COLO829 (cell line): ENCODE measurements around the gene RIN1.
"Not testable (repeated sequence)": the region's sequence is repeated elsewhere in the genome, so short reads cannot be mapped to it uniquely, and the experiment has no call there.

Experiments
- DNase-seq: peaks from one replicate; pipeline ENCODE4 v3.0.0; 2012; ENCODE audit warnings: low spot score

Gene RIN1

DNA sequence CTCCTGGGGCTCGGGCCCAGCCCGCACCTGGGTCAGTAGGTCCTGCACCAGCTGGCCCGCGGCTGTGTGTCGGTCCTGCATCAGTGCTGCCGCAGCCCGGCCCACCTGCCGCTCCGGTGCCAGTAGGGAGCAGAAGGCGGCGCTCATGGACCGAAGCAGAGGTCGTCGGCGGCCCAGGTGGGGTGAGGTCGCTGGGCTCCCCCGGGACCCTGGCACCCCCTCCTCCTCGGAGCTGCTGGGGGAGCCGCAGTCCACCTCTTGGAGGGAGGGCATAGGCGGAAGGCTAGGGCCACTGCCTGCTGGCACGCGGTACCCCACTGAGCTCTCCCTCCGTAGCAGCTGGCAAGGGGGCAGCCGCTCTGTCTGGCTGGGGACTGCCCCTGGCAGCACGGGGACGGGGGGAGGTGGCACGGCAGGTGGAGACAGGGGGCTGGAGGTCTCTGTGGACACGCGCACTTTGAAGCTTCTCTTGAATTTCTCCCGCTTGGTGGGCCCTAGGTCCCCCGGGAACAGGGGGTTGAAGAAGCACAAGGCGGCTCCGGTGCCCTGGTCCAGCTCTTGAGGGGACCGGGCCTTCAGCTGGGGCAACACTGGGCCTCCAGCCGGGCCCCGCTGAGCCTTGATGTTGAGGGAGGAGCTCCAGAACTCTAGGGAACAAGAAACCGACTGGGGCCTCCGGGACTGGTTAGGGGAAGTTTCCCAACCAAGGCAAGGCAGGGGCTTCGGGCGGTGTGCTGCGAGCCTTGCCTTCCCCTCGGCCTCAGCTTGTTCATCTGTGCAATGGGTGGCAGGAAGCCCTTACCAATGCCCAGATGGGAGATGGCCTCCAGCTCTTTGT is 1.4 kb downstream of the RIN1 start:
- no peak for DNase-seq

DNA sequence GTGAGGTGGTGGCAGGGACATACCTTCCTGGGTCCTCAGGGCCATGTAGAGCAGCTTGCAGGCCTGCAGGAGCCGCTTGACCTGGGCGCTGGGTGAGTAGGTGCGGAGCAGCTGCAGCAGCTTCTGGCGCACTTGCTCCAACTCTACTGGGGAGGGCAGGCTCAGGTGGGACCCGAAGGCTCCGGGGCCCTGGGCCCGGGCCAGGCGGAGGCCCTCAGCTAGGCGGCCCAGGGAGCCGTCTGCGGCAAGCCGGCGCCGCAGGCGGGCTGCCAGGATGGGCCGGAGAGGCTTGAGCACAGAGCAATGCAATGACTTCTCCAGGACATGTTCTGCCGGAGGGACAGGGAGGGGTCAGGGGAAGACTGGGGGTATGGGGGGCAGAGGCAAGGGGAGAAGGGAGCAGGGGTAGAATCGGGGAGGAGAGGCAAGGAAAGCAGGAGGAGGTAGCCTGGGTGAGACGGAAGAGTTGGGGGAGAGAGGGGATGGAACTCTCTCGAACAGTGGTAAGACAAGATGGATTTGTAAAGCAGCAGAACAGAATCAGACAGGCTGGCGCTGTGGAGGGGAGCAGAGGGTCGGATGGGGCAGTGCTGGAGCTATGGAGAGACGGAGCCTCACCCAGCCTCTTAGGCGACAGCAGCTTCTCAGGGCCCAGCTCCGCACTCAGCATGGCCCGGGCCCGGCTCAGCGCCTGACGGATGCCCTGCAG is 2.2 kb downstream of the RIN1 start:
- no peak for DNase-seq

DNA sequence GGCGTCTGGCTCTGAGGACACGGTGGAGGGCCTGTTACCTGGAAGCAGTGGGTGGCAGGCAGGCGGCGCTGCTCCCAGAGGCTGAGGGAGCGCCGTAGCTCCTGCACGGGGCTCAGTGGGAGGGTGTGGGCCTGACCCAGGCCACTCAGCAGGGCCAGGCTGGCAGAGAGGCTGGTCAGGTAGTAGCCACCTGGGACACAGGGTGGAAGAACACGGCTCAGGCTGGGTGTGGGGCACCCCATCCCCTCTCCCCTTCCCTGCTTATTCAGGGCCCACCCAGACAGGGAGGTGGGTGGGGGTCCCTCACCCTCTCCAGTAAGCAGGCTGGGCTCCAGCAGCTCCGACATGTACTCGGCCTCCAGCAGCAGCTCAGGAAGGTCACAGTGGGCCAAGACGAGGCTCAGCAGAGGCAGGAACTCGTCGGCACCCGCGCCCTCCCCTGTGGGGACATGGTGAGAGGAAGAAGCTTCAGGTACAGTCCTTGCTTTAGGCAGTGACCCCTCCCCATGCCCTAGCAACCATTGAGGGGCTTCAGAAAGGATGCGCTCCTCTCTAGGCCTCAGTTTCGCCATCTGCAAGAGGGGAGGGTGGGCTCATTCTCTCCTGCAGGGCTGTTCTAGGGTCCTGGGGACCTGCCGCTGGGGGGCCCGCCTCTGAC is 2.9 kb downstream of the RIN1 start:
- DNase-seq: no peak

DNA sequence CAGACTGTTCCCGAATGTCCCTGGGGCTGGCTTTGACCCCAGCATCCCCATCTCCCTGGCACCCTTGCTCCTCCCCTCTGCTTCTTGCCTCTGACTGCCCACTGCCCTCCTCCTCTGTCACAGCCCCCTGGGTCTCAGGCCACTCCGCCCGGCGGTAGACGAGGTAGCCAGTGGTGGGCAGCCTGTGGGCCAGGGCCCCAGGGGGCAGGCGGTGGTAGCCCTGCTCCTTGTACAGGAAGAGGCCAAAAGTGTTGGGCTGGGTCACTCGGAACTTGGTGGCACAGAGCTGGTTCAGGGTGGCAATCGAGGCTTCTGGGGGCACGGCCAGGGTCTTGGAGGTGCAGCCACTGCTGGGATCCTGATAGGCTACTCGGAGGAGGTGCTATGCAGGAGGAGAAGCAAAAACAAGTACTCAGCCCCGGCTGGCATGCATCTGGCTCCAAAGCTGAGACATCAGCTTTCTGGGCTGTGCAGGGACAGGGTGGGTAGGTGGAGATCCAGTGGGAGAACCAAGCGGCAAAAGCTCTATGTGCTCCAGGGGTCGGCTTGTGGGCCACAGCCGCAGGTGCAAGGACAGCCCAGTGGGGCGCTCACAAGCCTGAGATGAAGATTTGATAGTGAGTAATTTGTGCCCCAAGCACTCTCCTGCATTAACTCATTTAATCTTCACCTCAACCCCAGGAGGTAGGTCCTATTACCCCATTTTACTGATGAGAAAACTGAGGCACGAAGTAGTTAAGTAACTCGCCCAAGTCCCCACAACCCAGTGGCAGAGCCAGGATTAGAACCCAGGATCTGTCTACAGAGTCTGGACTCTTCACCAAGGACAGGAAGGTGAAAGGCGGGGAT is 3.6 kb downstream of the RIN1 start:
- DNase-seq: no peak

DNA sequence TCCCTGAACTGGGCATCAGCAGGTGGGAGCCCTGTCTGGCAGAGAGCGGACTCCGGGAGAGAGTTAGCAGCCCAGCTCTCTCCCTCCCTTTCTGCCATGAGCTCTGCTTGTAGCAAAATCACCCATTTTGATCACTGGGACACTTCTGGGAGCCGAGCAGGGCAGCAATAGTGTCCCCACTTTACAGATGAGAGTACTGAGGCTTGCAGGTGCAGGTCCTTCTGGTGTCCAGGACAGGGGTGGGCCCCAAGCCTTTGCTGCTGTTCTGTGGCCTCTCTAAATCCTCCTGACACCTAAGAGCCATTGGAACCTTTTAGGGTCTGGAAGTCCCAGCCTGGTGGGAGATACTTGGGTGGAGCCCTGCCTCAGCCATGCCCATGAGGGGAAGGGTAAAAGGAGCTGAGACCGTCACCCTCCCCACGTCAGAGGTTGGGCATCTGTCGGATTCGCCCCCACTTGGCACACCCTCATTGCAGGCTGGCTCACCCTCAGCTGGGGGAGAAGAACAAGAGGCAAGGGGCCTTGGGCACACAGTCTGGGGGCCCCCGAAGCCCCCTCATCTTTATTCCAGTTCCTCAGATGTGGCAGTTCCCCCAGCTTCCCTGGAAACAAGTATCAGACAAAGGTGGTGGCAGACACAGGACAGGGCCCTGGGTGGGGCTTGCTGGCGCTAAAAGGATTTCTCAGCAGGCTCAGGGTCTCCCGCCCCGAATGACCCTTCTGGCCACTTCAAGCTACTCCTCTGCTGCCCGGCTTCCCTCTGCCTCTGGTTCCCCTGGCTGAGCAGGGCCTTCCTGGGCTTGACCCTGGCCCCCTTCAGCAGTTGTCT is 4.5 kb downstream of the RIN1 start:
- DNase-seq: no peak

DNA sequence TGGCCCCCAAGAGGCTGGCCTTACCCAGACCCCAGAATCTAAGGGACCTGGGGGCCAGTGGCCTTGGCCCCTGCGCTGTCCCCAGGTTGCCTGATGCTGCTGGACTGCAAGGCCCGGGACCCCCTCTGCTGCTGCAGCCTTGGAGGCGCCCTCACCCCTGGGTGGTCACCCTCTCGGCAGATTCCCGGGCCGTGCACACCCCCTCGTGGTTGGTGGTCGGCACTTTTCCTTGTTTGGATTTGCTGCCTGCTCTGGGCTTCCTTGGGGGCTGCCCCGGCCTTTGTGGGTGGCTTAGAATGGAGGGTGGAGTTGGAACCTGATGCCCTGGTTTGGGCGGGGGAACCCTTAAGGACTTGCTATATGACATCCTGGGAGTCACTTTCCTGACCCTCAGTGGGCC is 5.3 kb downstream of the RIN1 start:
- DNase-seq: no peak

DNA sequence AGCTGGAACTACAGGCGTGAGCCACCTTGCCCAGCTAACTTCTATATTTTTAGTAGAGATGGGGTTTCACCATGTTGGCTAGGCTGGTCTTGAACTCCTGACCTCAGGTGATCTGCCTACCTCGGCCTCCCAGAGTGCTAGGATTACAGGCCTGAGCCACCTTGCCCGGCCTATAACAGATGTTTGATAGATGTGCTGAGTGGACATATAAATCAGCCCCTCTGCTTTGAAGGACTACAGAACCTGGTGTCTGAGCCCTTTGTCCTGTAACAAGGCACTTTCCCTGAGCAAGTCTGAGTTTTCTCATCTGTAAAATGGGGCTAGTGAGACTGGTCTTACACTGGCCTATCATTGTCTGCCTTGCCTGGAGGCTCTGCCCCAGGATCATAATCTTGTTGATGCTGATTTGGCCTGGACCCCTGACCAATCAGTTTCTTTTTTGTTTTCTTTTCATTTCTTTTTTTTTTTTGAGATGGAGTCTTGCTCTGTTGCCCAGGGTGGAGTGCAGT is 7.0 kb downstream of the RIN1 start:
- DNase-seq: no peak

DNA sequence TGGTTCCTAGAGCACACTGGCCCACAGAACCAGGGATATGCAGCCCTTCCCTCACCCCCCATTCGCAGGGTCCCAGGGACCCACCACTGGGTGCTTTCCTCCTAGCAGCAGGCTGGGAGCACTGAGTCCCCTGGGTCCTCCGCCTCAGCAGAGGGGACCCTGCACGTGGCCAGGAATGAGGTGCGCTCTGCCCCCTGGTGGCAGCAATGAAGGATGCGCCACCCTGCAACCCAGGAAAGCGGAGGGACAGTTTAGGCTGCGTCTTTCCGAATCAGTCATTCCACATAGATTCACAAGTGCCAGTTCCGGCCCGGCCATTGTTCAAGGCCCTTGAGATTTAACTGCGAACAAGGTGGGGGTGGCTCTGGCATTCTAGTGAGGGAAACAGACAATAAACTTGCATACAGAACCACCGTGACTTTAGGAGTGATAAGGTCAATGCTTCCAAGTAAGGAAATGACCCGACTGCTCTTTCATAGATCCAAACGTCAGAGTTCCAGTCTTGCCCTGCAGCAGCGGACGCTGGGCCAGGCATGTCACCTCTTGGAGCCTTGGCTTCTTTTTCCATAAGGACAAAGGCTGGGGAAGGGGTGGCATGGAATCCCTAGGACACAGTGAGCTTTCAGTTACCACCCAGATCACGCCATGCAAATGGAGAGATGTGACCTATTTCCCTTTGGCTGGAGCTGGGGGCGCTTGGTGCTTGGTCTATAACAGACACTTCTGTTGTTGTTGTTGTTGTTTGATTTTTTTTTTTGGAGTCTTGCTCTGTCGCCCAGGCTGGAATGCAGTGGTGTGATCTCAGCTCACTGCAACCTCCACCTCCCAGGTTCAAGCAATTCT is 7.7 kb downstream of the RIN1 start:
- peak; percentile 60 for DNase-seq

DNA sequence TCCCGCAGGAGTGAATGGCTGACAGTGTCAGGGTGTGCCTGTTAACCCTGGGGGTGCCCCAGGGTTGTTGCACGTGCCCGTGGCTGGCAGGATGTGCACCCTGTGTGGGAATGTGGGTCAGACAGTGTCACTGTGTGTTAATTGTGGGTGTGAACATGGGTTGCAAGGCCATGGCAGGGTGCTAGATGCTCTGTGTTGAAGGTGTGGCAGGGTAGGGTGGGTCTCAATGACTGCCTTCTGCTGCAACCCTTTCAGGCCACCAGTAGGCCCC is 8.3 kb downstream of the RIN1 start:
- no peak for DNase-seq

DNA sequence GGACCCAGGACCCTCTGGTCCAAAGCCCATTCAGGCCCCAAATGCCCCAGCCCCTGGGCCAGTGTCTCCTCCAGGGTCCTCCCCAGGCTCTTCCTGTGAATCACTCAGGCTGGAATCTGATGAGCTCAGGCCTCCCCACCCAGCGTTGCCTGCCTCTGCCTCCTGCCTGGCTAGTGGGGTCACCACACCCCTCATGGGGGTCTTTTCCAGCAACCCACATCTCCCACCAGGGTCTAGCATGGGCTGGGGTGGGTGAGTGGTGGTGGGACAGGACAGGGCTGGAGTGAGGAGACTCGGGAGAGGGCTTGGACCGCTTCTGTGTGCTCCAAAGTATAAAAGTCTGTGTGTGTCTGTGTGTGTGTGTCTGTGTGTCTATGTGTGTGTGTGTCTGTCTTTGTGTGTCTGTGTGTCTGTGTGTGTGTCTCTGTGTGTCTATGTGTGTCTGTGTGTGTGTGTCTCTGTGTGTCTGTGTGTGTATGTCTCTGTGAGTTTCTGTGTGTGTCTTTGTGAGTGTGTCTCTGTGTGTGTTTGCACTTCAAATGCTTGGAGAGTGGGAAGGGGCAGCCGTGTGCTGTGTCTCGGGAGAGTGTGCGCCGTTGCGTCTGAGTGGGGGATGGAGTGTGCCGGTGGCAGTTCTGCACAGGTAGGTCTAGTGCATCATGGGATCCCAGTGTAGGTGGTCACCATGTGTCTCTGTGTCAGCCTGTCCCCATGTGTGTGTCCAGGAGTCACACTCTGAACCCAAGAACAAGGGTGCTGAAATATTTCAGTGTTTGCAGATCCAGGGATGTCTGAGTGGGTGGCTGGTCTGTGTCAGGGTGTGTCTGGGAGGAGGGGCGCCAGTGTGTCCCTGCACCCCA is 8.8 kb downstream of the RIN1 start:
- no peak for DNase-seq

DNA sequence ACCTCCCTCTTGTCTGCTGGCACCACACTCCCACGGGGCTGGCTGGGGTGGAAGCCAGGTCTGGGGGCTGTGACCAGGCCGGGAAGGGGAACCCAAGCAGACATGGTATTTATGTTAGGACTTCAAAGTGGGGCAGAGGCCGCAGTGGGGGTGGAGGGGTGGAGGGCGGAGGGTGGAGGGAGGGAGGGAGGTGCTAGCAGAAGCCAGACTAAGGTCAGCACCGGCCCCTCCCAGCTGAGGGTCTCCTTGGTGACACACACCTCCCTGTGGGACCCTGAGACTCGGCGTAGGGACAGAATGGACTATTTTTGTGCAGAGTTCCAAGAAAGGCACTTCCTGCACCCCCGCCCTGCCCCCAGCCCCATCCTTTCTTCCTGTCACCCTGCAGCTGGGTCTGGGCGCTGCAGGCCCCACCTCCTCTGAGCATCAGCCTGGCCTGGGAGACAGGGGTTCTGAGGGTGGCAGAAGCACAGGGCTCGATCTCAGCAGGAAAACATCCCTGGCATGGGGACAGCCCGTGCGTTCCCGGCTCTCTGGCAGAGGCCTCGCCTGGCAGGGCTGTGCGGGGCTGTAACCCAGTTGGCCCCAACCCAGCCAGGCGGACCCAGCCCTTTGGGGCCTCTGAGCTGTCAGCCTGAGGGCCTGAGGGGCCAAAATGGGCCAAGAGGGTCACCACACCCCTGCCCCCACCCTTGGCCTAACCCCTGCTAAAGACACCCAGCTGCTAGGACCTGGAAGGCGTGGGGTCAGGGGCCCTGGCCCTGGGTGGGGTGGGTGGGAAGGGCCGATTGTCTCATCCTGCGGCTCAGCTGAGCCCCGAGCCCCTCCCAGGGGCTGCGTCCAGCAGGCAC is 9.7 kb downstream of the RIN1 start:
- no peak for DNase-seq

DNA sequence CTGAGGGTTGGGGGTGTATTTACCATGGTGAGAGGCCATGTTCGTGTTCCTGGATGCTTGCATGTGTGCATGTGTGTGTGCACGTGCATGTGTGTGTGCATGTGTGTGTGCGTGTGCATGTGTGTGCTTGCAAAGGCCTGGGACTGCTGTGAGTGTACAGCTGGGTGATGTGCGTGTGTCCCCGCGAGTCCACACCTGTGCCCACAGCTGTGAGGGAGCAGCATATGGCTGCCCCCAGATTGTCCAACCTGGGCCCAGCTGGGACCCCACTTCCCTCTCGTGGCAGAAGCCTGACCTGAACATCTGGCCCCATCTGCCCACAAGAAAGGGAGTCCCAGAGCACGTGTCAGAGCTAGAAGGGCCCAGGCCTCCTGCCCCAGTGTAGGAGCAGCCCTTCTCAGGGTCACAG is 11.0 kb downstream of the RIN1 start:
- no peak for DNase-seq

DNA sequence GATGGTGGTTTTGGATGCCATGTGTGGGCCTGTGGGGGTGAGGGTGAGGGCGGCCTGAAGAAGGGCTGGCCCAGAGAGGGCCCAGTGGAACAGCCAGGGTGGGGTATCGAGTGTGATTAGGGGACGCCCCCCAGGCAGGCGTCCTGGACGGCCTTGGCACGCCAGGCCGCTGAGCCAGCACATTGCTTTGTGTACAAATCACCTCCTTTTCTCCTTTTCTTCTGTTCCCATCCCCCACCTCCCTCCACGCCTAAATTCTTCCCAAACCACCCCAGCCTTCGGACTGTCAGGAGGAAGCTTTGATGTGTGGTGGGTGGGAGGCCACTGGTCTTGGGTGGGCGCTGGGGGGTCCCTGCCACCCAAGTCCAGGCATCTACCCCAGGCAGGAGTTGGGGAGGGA is 11.6 kb downstream of the RIN1 start:
- DNase-seq: no peak

DNA sequence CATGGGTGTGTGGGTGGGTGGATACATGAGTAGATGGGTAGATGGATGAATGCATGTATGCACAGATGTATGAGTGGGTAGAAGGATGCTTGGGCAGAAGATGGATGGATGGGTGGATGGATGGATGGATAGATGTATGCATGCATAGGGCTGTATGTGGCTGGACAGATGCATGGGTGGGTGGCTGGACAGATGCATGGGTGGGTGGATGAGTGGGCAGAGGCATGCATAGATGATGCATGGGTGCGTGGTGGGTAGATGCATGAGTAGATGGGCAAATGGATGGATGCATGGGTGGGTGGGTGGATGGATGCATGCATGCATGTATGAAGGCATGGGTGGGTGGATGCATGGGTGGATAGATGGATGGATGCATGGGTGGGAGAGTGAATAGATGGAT is 12.6 kb downstream of the RIN1 start:
- DNase-seq: no peak

DNA sequence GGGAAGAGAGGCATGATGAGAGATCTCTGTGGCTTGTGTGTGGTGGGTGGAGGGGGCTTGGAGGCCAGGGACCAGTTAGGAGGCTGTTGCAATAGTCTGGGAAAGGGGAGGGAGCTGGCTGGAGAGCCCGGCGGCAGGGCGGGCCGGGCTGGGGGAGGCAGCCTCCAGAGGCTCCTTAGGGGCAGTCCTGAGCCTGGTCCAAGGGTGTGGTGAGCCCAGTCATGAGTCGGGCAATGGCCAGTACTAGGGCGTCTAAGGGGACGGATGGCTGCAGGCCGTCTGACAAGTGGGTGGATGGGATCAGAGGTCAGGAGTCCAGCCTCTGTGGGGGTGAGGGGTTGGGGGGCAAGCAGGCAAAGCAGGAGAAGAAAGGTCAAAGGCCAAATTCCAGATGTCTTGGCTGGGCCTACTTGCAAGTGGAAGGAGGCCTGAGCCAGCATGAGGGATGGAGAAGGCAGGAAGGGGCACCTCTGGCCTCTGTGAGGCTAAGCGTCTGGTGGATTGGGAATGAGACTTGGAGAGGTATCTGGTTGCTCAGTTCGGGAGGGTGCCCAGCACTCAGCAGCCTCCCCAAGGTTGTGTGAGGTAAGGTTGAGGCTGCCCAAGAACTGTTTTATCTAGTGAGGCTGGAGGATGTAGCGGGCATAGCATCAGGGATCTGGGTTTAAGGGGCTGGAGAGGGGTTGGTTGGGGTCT is 13.4 kb downstream of the RIN1 start:
- no peak for DNase-seq

DNA sequence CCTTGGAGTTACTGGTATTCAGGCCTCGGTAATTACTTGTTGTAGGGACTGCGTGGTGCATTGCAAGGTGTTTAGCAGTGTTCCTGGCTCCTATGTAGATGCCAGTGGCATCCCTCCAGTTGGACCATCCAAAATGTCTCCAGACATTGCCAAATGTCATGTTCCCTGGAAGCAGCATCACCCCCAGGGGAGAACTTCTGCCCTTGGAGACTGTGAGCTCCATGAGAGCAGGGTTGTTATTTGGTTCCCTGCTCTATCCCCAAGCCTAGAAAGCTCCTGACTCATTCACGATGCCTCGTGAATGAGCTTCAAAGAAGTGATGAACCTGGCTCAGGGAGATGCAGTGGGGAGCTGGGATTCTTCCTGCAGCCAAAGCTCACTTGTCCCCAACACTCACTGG is 14.6 kb downstream of the RIN1 start:
- no peak for DNase-seq

DNA sequence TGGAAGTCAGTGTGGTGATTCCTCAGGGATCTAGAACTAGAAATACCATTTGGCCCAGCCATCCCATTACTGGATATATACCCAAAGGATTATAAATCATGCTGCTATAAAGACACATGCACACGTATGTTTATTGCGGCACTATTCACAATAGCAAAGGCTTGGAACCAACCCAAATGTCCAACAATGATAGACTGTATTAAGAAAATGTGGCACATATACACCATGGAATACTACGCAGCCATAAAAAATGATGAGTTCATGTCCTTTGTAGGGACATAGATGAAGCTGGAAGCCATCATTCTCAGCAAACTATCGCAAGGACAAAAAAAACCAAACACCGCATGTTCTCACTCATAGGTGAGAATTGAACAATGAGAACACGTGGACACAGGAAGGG is 15.5 kb downstream of the RIN1 start:
- DNase-seq: not testable (repeated sequence)

DNA sequence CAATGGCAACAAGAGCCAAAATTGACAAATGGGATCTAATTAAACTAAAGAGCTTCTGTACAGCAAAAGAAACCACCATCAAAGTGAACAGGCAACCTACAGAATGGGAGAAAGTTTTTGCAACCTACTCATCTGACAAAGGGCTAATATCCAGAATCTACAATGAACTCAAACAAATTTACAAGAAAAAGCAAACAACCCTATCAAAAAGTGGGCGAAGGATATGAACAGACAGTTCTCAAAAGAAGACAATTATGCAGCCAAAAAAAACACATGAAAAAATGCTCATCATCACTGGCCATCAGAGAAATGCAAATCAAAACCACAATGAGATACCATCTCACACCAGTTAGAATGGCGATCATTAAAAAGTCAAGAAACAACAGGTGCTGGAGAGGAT is 15.9 kb downstream of the RIN1 start:
- not testable (repeated sequence) for DNase-seq
